Measurements from ENCODE around the gene NLGN1.

NLGN1 gene

GRCh38 chr3:174247687-174248152 lies 850.2 kb downstream of the NLGN1 start:
- no peak for DNase-seq

- DNase-seq = no peak
Measured at GRCh38 chr3:174251681-174252080, 854.1 kb downstream of the NLGN1 start.

GRCh38 chr3:174253196-174253823 lies 855.8 kb downstream of the NLGN1 start:
- no peak for DNase-seq

- no peak for DNase-seq
Measured at GRCh38 chr3:174253940-174254339, 856.4 kb downstream of the NLGN1 start.

GRCh38 chr3:174255454-174255853 lies 857.9 kb downstream of the NLGN1 start:
- DNase-seq = no peak

GRCh38 chr3:174266476-174266875 lies 868.9 kb downstream of the NLGN1 start:
- DNase-seq = no peak

GRCh38 chr3:174268061-174268460 lies 870.5 kb downstream of the NLGN1 start:
- no peak for DNase-seq

GRCh38 chr3:174268586-174268985 lies 871.0 kb downstream of the NLGN1 start:
- no peak for DNase-seq

GRCh38 chr3:174270841-174271240 lies 873.3 kb downstream of the NLGN1 start:
- DNase-seq = no peak

GRCh38 chr3:174275336-174275735 lies 877.8 kb downstream of the NLGN1 start:
- DNase-seq = no peak

GRCh38 chr3:174276826-174277225 lies 879.3 kb downstream of the NLGN1 start:
- no peak for DNase-seq

GRCh38 chr3:174278094-174278493 lies 880.5 kb downstream of the NLGN1 start:
- DNase-seq = no peak

- no peak for DNase-seq
Measured at GRCh38 chr3:174280186-174280585, 882.6 kb downstream of the NLGN1 start.

GRCh38 chr3:174285242-174285864 lies 887.8 kb downstream of the NLGN1 start:
- no peak for DNase-seq

GRCh38 chr3:174287705-174288104 lies 890.2 kb downstream of the NLGN1 start:
- no peak for DNase-seq

- no peak for DNase-seq
Measured at GRCh38 chr3:174294616-174295015, 897.1 kb downstream of the NLGN1 start.

- DNase-seq = no peak
Measured at GRCh38 chr3:174295306-174296092, 898.0 kb downstream of the NLGN1 start.

- DNase-seq = no peak
Measured at GRCh38 chr3:174302746-174303315, 905.3 kb downstream of the NLGN1 start.

GRCh38 chr3:174303907-174304560 lies 906.5 kb downstream of the NLGN1 start:
- no peak for DNase-seq

GRCh38 chr3:174308736-174309135 lies 911.2 kb downstream of the NLGN1 start:
- no peak for DNase-seq

- DNase-seq = no peak
Measured at GRCh38 chr3:174310475-174310983, 913.0 kb downstream of the NLGN1 start.

GRCh38 chr3:174315225-174315624 lies 917.7 kb downstream of the NLGN1 start:
- no peak for DNase-seq

- no peak for DNase-seq
Measured at GRCh38 chr3:174317005-174317404, 919.5 kb downstream of the NLGN1 start.

Measured in NCI-H187 treated with DMSO at 0.1 percent for 48 hours (cell line).